ENCODE data around the gene KEL.
A peak's percentile ranks its signal among the peaks of the same experiment; 100 is the strongest.
"Not testable (repeated sequence)": the region's sequence is repeated elsewhere in the genome, so short reads cannot be mapped to it uniquely, and the experiment has no call there.

Gene KEL

GRCh38 chr7:142961973-142962926 is at the start of gene KEL:
Gene KEL, minus strand, starts transcription at chr7:142962363. Its CDS starts 157 bp downstream, at chr7:142962206.
- no peak for DNase-seq (ENCODE audit: low spot score)

DNA sequence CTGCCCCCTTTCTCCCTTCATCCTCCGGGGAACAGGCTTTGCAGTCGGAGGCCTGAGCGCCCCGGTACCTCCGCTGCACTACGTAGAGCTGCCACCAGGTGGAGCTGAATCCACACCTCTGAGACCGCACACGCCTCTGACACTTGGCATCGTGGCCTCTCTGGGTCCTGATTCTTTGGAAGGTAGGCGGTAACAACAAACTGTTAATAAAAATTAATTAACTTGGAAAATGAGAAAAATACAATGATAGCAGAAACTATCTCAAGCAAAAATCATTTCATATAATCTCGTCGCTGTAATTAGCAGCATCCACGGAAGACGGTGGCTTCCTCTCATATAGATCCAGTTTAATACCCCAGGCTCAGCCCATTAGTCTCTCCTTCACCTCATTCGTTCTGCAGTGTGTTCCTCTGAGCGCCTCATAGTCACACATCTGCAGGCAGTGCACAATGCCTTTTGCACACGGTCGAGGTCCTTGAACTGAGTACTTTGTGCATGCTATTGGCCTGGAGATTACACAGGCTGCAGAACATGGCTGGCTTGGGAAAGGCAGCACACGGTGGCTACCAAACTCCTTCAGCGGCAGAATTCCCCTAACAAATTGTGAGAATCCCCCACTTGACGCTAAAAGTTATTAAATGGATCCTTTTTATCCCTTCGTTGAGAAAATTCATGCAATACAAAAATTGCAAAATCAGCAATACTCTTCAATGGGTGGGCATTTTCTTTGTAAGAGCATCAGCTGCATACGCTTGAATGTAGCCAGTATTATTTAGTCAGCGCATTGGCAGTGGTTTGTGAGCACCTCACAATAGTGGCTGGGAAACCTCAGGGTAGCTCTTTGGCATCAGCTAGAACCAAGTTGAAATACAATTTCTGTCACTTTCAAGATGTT is 46.1 kb upstream of the KEL start:
- DNase-seq (ENCODE audit: low spot score): peak; percentile 88

GRCh38 chr7:143005632-143006260 is 43.6 kb upstream of the KEL start:
- DNase-seq (ENCODE audit: low spot score): no peak

- peak; percentile 52 for DNase-seq (ENCODE audit: low spot score)
These were observed 41.4 kb upstream of the KEL start for GRCh38 chr7:143003393-143004051.

DNA sequence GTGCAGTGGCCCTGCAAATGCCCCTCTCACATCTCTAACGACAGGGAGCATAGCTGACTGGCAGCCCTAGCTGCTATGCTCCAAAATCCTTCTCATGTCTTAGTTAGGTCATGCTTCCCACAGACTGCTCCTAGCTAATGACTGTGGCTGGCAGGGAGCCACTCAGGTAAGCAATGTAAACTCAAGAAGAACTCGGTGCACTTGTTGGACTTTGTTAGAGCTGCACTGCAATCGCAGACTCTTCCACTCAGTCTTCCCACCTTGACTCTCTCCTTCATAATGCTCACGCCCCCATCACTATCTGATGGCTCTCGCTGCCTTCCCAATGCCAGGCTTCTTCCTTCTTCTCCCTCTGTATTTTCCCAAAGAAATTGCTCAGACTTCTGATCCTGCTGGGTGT is 40.7 kb upstream of the KEL start:
- no peak for DNase-seq (ENCODE audit: low spot score)

- DNase-seq (ENCODE audit: low spot score): no peak
These were observed 39.9 kb upstream of the KEL start for GRCh38 chr7:143002106-143002505.

- DNase-seq (ENCODE audit: low spot score): no peak
These were observed 38.5 kb upstream of the KEL start for GRCh38 chr7:143000648-143001047.

- no peak for DNase-seq (ENCODE audit: low spot score)
These were observed 37.6 kb upstream of the KEL start for GRCh38 chr7:142999793-143000192.

DNA sequence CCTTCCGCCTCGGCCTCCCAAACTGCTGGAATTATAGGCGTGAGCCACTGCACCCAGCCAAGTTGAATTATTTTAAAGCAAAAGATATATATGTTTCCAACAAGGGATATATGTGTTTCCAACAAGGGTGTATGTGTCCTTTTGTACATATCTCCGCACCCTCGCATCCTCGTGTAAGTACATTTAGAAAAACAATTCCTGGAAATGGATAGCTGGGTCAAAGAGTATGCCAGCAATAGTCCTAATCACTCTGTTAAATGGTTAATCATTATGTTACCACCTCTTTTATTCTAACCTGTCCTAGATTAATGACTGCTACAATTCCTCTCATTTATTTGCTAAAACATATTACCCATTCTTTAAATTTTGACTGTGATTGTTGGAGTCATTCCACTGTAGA is 36.8 kb upstream of the KEL start:
- no peak for DNase-seq (ENCODE audit: low spot score)

GRCh38 chr7:142997456-142997989 is 35.4 kb upstream of the KEL start:
- DNase-seq (ENCODE audit: low spot score): no peak

DNA sequence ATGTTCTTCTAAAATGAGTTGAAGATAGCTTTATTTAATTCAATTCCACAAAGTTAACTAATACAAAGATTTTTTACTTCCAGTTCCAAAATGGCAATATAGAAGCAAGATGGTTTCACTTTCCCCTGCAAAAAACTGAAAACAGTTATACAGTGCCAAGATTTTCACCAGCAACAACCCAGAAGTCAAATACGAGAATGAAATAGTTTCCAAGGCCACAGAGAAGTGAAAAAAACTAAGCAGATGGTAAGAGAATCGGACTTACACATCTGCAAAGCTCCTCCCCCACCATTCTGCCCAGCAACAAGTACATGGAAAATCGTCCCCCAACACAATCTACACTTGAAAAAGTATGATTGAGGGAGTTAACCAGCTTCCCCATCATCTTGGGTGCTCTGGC is 30.3 kb upstream of the KEL start:
- DNase-seq (ENCODE audit: low spot score): no peak

- DNase-seq (ENCODE audit: low spot score): no peak
These were observed 22.1 kb upstream of the KEL start for GRCh38 chr7:142984297-142984696.

- no peak for DNase-seq (ENCODE audit: low spot score)
These were observed 21.7 kb upstream of the KEL start for GRCh38 chr7:142983825-142984224.

GRCh38 chr7:142978402-142978801 is 16.2 kb upstream of the KEL start:
- DNase-seq (ENCODE audit: low spot score): not testable (repeated sequence)

- DNase-seq (ENCODE audit: low spot score): no peak
These were observed 12.5 kb upstream of the KEL start for GRCh38 chr7:142974626-142975025.

GRCh38 chr7:142969183-142969582 is 7.0 kb upstream of the KEL start:
- no peak for DNase-seq (ENCODE audit: low spot score)

DNA sequence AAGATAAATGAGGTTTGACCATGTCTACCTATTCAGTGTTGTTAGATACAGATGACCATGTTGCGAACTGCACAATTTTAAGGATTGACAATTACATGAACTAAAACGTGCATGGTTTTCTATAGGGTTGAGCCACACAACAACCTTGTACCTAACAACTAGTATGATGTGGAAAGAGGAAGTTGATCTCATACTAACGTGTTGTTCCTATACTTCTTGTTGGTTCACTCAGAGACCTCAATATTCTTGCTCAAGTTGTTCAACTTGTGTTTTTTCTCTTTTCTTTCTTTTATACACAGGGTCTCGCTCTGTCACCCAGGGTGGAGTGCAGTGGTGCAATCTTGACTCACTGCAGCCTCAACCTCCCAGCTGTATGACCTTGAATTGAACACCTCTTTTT is 6.1 kb upstream of the KEL start:
- DNase-seq (ENCODE audit: low spot score): no peak

- no peak for DNase-seq (ENCODE audit: low spot score)
These were observed 2.5 kb upstream of the KEL start for GRCh38 chr7:142964502-142965246.

- no peak for DNase-seq (ENCODE audit: low spot score)
These were observed 1.8 kb upstream of the KEL start for GRCh38 chr7:142963993-142964392.

- DNase-seq (ENCODE audit: low spot score): no peak
These were observed 828 bp upstream of the KEL start for GRCh38 chr7:142962991-142963390.

DNA sequence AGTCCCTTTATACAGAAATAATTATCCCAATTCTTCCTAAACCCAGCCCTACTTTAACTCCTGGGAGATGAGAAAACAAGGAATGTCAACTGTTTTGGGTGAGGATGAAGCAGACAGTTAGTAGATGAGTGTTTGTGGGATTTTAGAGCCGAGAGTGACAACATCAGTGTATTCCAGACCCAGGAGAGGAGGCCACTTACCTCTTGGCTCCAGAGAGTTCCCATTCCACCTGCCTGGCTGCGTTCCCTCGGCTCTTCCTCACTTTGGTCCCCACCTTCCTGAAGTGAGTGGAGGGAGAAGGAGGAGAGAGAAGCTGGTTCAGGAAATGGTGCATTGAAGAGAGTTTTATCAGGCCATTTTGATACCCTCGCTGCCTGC is 579 bp downstream of the KEL start:
- no peak for DNase-seq (ENCODE audit: low spot score)
